K562 (cell line): ENCODE results near the gene UBE3D. TPM values are rescaled to one million over a fixed set of nuclear protein-coding genes. Genes with fewer than 3 reads are reported as not detected.

Experiments
- ATAC-seq: fragments of 200-7000 bp; cut with Tn5 transposase; 3 replicates; pipeline ENCODE4 v1.9.1; 2020; ENCODE audit warnings: moderate library complexity
- BruUV-seq: library from RNA; stranded (reverse); fragments of 400-500 nt; replicated peaks from 2 replicates; lab custom pipeline; 2021; lab: Mats Ljungman, UMichigan
- CTCF ChIA-PET: fragments of 300-600 bp; formaldehyde crosslinking; extraction: SDS; loops from one replicate; lab custom pipeline; 2021; ENCODE audit warnings: low intra/inter-chr PET ratio; lab: Yijun Ruan, JAX
- POLR2A ChIA-PET: fragments of 300-600, 350-650 bp; sonication (Branson Sonifier 250); formaldehyde crosslinking; extraction: SDS; loops from one replicate; lab custom pipeline; 2021; ENCODE audit warnings: antibody characterized with exemption, inconsistent platforms; lab: Yijun Ruan, JAX
- DNase-seq, 4 experiments: peaks; one replicate each; pipeline versions ENCODE4 v3.0.0 to v3.0.0-alpha.2; 2011 to 2018; ENCODE audit warnings: low spot score in 3 of 4, mixed read lengths in 3 of 4; ENCODE audit errors: extremely low read depth in 1 of 4
- FAIRE-seq: peaks from 2 replicates; lab custom pipeline; 2011; peaks lifted over from hg19 to GRCh38; lab: Jason Lieb, UNC
- H2AFZ ChIP-seq: 2 replicates; pipeline ENCODE4 v1.6.0; 2011; ENCODE audit warnings: low read depth, low read length, control low read depth, inconsistent platforms
- H3K27ac ChIP-seq: fragments of 200-600 bp; 3 replicates; pipeline ENCODE4 v1.8.0; 2011; ENCODE audit warnings: low read depth, mild to moderate bottlenecking, control low read depth, inconsistent platforms, low read length, moderate library complexity, mixed read lengths; ENCODE audit errors: extremely low read depth
- H3K27me3 ChIP-seq, 2 experiments: fragments of 300-600 bp in 1 of 2; 2 replicates in 1 of 2; 3 replicates in 1 of 2; pipeline versions ENCODE4 v1.6.0 to v1.8.0; 2011; ENCODE audit warnings: inconsistent platforms in 2 of 2, low read length in 2 of 2, mild to moderate bottlenecking in 1 of 2, mixed read lengths in 1 of 2, moderate library complexity in 1 of 2; ENCODE audit not compliant: control insufficient read depth in 2 of 2, insufficient read depth in 2 of 2
- H3K36me3 ChIP-seq: fragments of 300-600 bp; 3 replicates; pipeline ENCODE4 v1.8.0; 2011; ENCODE audit warnings: mild to moderate bottlenecking, low read length, inconsistent platforms; ENCODE audit not compliant: control insufficient read depth, insufficient read depth
- H3K4me1 ChIP-seq, 2 experiments: fragments of 200-600 bp in 1 of 2; replicated peaks in 1 of 2; 2 replicates in 1 of 2; 3 replicates in 1 of 2; pipeline versions ENCODE4 v1.5.1 to v1.8.0; 2011; ENCODE audit warnings: inconsistent platforms in 2 of 2, low read length in 2 of 2, mild to moderate bottlenecking in 1 of 2, mixed read lengths in 1 of 2, moderate library complexity in 1 of 2; ENCODE audit not compliant: control insufficient read depth in 2 of 2, insufficient read depth in 2 of 2
- H3K4me2 ChIP-seq: 2 replicates; pipeline ENCODE4 v1.6.1; 2011; ENCODE audit warnings: low read length, control low read depth, inconsistent platforms, mixed read lengths; ENCODE audit not compliant: insufficient read depth
- H3K4me3 ChIP-seq: fragments of 200-600 bp; sonication (generic), shearing (Covaris generic); 2 replicates; pipeline ENCODE4 v1.5.1; 2016; ENCODE audit warnings: control low read depth, inconsistent platforms
- H3K79me2 ChIP-seq: fragments of 200-600 bp; 3 replicates; pipeline ENCODE4 v1.8.0; 2011; ENCODE audit warnings: low read length, inconsistent platforms; ENCODE audit not compliant: control insufficient read depth, insufficient read depth
- H3K9ac ChIP-seq, 2 experiments: 2 replicates each; pipeline versions ENCODE4 v1.6.0 to v1.6.1; 2011; ENCODE audit warnings: low read depth in 2 of 2, low read length in 2 of 2, control low read depth in 1 of 2, inconsistent platforms in 1 of 2, mild to moderate bottlenecking in 1 of 2, mixed read lengths in 1 of 2; ENCODE audit not compliant: insufficient read depth in 1 of 2
- H3K9me1 ChIP-seq: one replicate; pipeline ENCODE4 v1.6.0; 2011; ENCODE audit warnings: inconsistent platforms, mild to moderate bottlenecking, low read length, moderate library complexity; ENCODE audit not compliant: control insufficient read depth, insufficient read depth
- H3K9me3 ChIP-seq: replicated peaks from 2 replicates; pipeline ENCODE4 v1.5.1; 2011; ENCODE audit warnings: low read depth, low read length, inconsistent platforms; ENCODE audit not compliant: control insufficient read depth, insufficient read depth
- H4K20me1 ChIP-seq: replicated peaks from 2 replicates; pipeline ENCODE4 v1.6.1; 2011; ENCODE audit warnings: low read length, inconsistent platforms, mixed read lengths; ENCODE audit not compliant: control insufficient read depth, insufficient read depth
- C11orf30 ChIP-seq: fragments of 450-650 bp; IDR thresholded peaks from 2 replicates; pipeline ENCODE4 v1.6.1; 2016; ENCODE audit warnings: low read depth, mild to moderate bottlenecking
- DMBX1 ChIP-seq: fragments of 250-450 bp; sonication (Bioruptor Pico); IDR thresholded peaks from 2 replicates; pipeline ENCODE4 v1.8.0; 2022; ENCODE audit warnings: inconsistent platforms, mild to moderate bottlenecking, moderate library complexity, borderline replicate concordance
- ID3 ChIP-seq, 2 experiments: fragments of 250-450 bp in 1 of 2; fragments of 450-650 bp in 1 of 2; sonication (Bioruptor Pico) in 1 of 2; IDR thresholded peaks; 2 replicates each; pipeline versions ENCODE4 v1.6.1 to v1.8.0; 2016 to 2021; ENCODE audit warnings: mild to moderate bottlenecking in 2 of 2, moderate library complexity in 2 of 2, missing compliant biosample characterization in 1 of 2, missing genetic modification characterization in 1 of 2
- MAFG ChIP-seq: fragments of 450-650 bp; conservative IDR thresholded peaks from 2 replicates; pipeline ENCODE4 v1.6.1; 2016; ENCODE audit warnings: missing genetic modification characterization, missing compliant biosample characterization
- MEIS2 ChIP-seq: fragments of 450-650 bp; IDR thresholded peaks from 2 replicates; pipeline ENCODE4 v1.6.1; 2014; ENCODE audit warnings: mild to moderate bottlenecking; ENCODE audit not compliant: partially characterized antibody
- NR2C1 ChIP-seq, 2 experiments: fragments of 450-650 bp; IDR thresholded peaks; 2 replicates each; pipeline ENCODE4 v1.6.1; 2017; ENCODE audit warnings: mild to moderate bottlenecking in 2 of 2, antibody characterized with exemption in 1 of 2, inconsistent platforms in 1 of 2, missing compliant biosample characterization in 1 of 2, missing genetic modification characterization in 1 of 2
- NR4A1 ChIP-seq, 2 experiments: fragments of 250-450 bp in 1 of 2; fragments of 450-650 bp in 1 of 2; sonication (Bioruptor Pico) in 1 of 2; IDR thresholded peaks; 2 replicates each; pipeline versions ENCODE4 v1.4.0 to v1.6.1; 2016 to 2020; ENCODE audit warnings: mild to moderate bottlenecking in 2 of 2, missing compliant biosample characterization in 1 of 2, missing genetic modification characterization in 1 of 2, moderate library complexity in 1 of 2
- TRIM24 ChIP-seq, 2 experiments: fragments of 450-650 bp; IDR thresholded peaks; 2 replicates each; pipeline ENCODE4 v1.6.1; 2016
- ZNF316 ChIP-seq: fragments of 450-650 bp; IDR thresholded peaks from 2 replicates; pipeline ENCODE4 v1.6.1; 2016
- WGBS: fragments of 100-300 bp; shearing (Covaris generic); methylation state at CpG from one replicate; pipeline ENCODE4 v1.1.6; 2016; ENCODE audit warnings: low coverage, mixed read lengths; ENCODE audit not compliant: insufficient coverage; ENCODE audit errors: missing lambda C conversion rate; 5-methylcytosine and 5-hydroxymethylcytosine counted together
- in situ Hi-C: fragments of 300-500 bp; cut with MboI; formaldehyde crosslinking; loops from 4 replicates; pipeline ENCODE4 v1.15.0; 2018; ENCODE audit warnings: inconsistent platforms, mixed read lengths
- intact Hi-C: fragments of 100-400 bp; cut with micrococcal nuclease; formaldehyde crosslinking; loops from 2 replicates; pipeline ENCODE4 v1.14.2; 2022
- polyA plus RNA-seq, 8 experiments: library from polyadenylated mRNA; depleted of rRNA in 4 of 8; stranded (reverse) in 5 of 8; unstranded in 3 of 8; fragments of >200 nt; fragmentation: Nextera tagmentation in 2 of 8; fragmentation: Illumina TruSeq in 1 of 8; extraction: Ambion mirVana in 2 of 8; extraction: Trizol in 1 of 8; gene quantifications; 2 replicates each; pipeline versions ENCODE4 v1.2.1 to v1.2.3, GENCODE V29; 2011 to 2014; ENCODE audit warnings: inconsistent platforms in 1 of 8, missing spikeins in 1 of 8
- total RNA-seq, 7 experiments: library from RNA; depleted of rRNA in 6 of 7; stranded (reverse); fragments of >200 nt in 6 of 7; fragmentation: Illumina TruSeq in 2 of 7; extraction: Trizol in 2 of 7; gene quantifications; 2 replicates each; pipeline versions ENCODE4 v1.2.1 to v1.2.3, GENCODE V29; 2011 to 2021; ENCODE audit warnings: low replicate concordance in 1 of 7
- TF ChIP-seq, protein P1 (sequence below): fragments of 250-450 bp; sonication (Bioruptor Pico); IDR thresholded peaks from 2 replicates; pipeline ENCODE4 v1.4.0; 2020; ENCODE audit warnings: mild to moderate bottlenecking, moderate library complexity, borderline replicate concordance

The UBE3D gene
- total and polyA plus RNA-seq, 9 of the 15 experiments (the other 6 are each of a cell fraction or from before 2014, with no cell fraction given): 9.4 to 17.6 (median 11.9) TPM

GRCh38 chr6:82902290-82902689 is 163.4 kb downstream of the UBE3D start:
- no peak for FAIRE-seq
- ChIA-PET POLR2A (interaction anchor here (0.8 kb wide), 1 partner anchor 19 kb away, joined by 3 read pairs; no protein-coding TSS in a partner anchor), CTCF (no interaction called here)
- H3K36me3 ChIP-seq: no peaks in the 10 kb centered on the region
- no peak overlapping the region for H2AFZ ChIP-seq
- intact Hi-C loops: no loop called here
- no peak for DNase-seq
- no peaks in the 10 kb centered on the region for H3K9me1 ChIP-seq
- H4K20me1 ChIP-seq: no peaks in the 10 kb centered on the region
- H3K4me2 ChIP-seq: no peak overlapping the region
- 52% methylated on average over 2 of the region's 2 CpGs for WGBS
- no peaks in the 10 kb centered on the region for H3K9me3 ChIP-seq
- H3K4me3 ChIP-seq: no peak overlapping the region
- BruUV-seq: no TSS peak
- H3K9ac ChIP-seq: no peak overlapping the region
- in situ Hi-C loops: no loop called here
- TF ChIP-seq MAFG (peak; percentile 66), NR4A1 (CRISPR knock-in tag; IDR thresholded peaks at IDR 0.05) (no peak), NR4A1 (tag; IDR thresholded peaks at IDR 0.05) (no peak), C11orf30 (peak; percentile 60), ZNF316 (peak; percentile 85)
- no peaks in the 10 kb centered on the region for H3K27me3 ChIP-seq
- no peak overlapping the region for H3K27ac ChIP-seq
- peaks cover 0 to 4% of the 10 kb centered on the region in 2 experiments; a peak in 2 of 5 replicates for H3K4me1 ChIP-seq
- H3K79me2 ChIP-seq: no peaks in the 10 kb centered on the region
- no peak for ATAC-seq

DNA sequence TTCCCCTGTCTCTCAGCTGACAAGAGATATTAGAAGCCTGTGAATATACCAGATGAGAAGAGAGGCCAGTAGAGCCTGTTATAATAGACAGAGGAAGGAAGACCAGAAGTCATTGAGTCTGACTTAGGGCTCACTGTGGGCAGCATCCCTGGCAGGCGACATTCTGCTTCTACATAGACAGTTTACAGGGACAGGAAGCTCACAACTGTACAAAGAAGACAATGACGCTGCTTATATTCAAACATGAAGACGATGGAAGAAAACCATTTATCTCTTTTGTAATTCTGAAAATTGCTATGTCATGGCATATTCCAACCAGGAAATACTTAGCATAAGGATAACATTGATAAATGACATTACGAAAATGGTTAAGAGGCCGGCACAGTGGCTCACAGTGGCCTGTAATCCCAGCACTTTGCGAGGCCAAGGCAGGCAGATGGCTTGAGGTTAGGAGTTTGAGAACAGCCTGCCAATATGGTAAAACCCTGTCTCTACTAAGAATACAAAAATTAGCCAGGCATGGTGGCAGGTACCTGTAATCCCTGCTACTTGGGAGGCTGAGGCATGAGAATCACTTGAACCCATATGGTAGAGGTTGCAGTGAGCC is 170.9 kb downstream of the UBE3D start:
- FAIRE-seq: peak; percentile 74
- peak overlapping the region; percentile 94 for H3K27ac ChIP-seq
- CTCF ChIA-PET: interaction anchor here (0.6 kb wide), 1 partner anchor 44 kb away, joined by 3 read pairs; no protein-coding TSS in a partner anchor
- TF ChIP-seq, protein P1, sequence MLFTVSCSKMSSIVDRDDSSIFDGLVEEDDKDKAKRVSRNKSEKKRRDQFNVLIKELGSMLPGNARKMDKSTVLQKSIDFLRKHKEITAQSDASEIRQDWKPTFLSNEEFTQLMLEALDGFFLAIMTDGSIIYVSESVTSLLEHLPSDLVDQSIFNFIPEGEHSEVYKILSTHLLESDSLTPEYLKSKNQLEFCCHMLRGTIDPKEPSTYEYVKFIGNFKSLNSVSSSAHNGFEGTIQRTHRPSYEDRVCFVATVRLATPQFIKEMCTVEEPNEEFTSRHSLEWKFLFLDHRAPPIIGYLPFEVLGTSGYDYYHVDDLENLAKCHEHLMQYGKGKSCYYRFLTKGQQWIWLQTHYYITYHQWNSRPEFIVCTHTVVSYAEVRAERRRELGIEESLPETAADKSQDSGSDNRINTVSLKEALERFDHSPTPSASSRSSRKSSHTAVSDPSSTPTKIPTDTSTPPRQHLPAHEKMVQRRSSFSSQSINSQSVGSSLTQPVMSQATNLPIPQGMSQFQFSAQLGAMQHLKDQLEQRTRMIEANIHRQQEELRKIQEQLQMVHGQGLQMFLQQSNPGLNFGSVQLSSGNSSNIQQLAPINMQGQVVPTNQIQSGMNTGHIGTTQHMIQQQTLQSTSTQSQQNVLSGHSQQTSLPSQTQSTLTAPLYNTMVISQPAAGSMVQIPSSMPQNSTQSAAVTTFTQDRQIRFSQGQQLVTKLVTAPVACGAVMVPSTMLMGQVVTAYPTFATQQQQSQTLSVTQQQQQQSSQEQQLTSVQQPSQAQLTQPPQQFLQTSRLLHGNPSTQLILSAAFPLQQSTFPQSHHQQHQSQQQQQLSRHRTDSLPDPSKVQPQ (CRISPR knock-in tag): no peak
- TF ChIP-seq DMBX1 (CRISPR knock-in tag) (peak; percentile 82; the same call in 1 of the 2 replicates), NR2C1 (IDR thresholded peaks at IDR 0.05) (no peak), NR2C1 (tag; IDR thresholded peaks at IDR 0.05) (peak; percentile 59), TRIM24 (IDR thresholded peaks at IDR 0.05) (peak in 1 of 2 experiments; percentile 11; a peak in 1 of 4 replicates), MEIS2 (peak; percentile 89), ID3 (CRISPR knock-in tag; IDR thresholded peaks at IDR 0.05) (no peak), ID3 (tag; IDR thresholded peaks at IDR 0.05) (peak; percentile 67)

More for the DNA sequence above, 170.9 kb downstream of the UBE3D start:
- Histone ChIP-seq H3K27me3 (no peaks in the 10 kb centered on the region), H3K36me3 (peaks cover 6% of the 10 kb centered on the region; the same call in 1 of the 3 replicates), H2AFZ (peak overlapping the region; percentile 77), H3K4me2 (peak overlapping the region; percentile 49), H4K20me1 (no peaks in the 10 kb centered on the region), H3K79me2 (no peaks in the 10 kb centered on the region), H3K9me3 (no peaks in the 10 kb centered on the region), H3K9me1 (no peaks in the 10 kb centered on the region), H3K4me1 (peaks cover 13 to 23% of the 10 kb centered on the region in 2 experiments; a peak in 4 of 5 replicates), H3K4me3 (no peak overlapping the region), H3K9ac (peak overlapping the region in 1 of 2 experiments; percentile 60; a peak in 2 of 4 replicates)
- TSS peak; percentile 51 for BruUV-seq
- intact Hi-C loops: no loop called here
- peak in 2 of 4 experiments; percentile 20 to 37 for DNase-seq
- POLR2A ChIA-PET: interaction anchor here (0.8 kb wide), 1 partner anchor 20 kb away, joined by 3 read pairs; no protein-coding TSS in a partner anchor
- peak; percentile 69 for ATAC-seq
- WGBS: 13% methylated on average over 6 of the region's 6 CpGs
- in situ Hi-C loops: no loop called here
